Urinary bladder (tissue), 4 donors: ENCODE measurements around the gene KRT9. TPM values are rescaled to one million over a fixed set of nuclear protein-coding genes. Genes with fewer than 3 reads are reported as not detected.
"Not testable (repeated sequence)": the region's sequence is repeated elsewhere in the genome, so short reads cannot be mapped to it uniquely, and the experiment has no call there.

Source experiments
- DNase-seq: peaks from one replicate; pipeline ENCODE4 v3.0.0-alpha.2; 2015; ENCODE audit errors: extremely low spot score
- H3K27ac ChIP-seq: one replicate; pipeline ENCODE4 v1.5.1; 2013; ENCODE audit warnings: low read depth, mild to moderate bottlenecking, moderate library complexity
- H3K36me3 ChIP-seq: one replicate; pipeline ENCODE4 v1.6.1; 2013; ENCODE audit warnings: mild to moderate bottlenecking, moderate library complexity; ENCODE audit not compliant: insufficient read depth
- H3K4me1 ChIP-seq: one replicate; pipeline ENCODE4 v1.6.1; 2013; ENCODE audit warnings: mild to moderate bottlenecking, moderate library complexity; ENCODE audit not compliant: insufficient read depth
- H3K4me3 ChIP-seq: one replicate; pipeline ENCODE4 v1.5.1; 2013; ENCODE audit warnings: low read depth, low read length
- WGBS: extraction: QIAGEN DNeasy Blood & Tissue Kit; methylation state at CpG from one replicate; pipeline ENCODE4 v1.1.7; 2013; 5-methylcytosine and 5-hydroxymethylcytosine counted together
- polyA plus RNA-seq: library from polyadenylated mRNA; stranded (reverse); fragments of 200-250 nt; gene quantifications from one replicate; pipeline ENCODE4 v1.2.3, GENCODE V29; 2013
- total RNA-seq: library from RNA; depleted of rRNA; stranded (reverse); fragments of >200 nt; gene quantifications from one replicate; pipeline ENCODE4 v1.2.3, GENCODE V29; 2014
- donor health status: healthy with polysubstance abuse.
- donor health status: healthy.

Gene KRT9
- total and polyA plus RNA-seq, 2 donors: not detected

DNA sequence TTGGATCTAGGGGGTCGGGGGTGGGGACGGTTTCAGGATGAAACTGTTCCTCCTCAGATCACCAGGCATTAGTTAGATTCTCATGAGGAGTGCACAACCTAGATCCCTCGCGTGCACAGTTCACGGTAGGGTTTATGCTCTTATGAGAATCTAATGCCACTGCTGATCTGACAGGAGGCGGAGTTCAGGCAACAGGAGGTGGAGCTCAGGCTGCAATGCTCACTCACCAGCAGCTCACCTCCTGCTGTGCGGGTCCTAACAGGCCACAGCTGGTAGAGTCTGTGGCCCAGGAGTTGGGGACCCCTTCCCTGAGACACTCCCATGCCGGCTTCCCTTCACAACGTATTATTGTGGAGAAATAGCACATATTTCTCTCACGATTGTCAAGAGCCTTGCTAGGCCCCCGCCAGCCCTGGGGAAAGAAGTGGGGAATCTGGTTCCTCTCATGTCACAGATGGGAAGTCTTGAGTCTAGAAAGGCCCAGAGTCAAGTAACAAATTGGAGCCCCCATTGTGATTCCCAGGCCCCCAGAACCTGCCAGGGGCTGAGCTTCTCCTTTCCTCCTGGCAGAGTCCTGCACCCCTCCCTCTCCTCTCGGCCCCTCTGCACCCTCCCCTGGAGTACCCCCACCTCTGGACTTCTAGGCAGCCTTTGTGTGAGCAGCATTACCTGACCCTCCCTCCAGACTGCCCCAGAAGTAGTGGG is 20.9 kb upstream of the KRT9 start:
- WGBS: 65% methylated on average over 12 of the region's 12 CpGs

DNA sequence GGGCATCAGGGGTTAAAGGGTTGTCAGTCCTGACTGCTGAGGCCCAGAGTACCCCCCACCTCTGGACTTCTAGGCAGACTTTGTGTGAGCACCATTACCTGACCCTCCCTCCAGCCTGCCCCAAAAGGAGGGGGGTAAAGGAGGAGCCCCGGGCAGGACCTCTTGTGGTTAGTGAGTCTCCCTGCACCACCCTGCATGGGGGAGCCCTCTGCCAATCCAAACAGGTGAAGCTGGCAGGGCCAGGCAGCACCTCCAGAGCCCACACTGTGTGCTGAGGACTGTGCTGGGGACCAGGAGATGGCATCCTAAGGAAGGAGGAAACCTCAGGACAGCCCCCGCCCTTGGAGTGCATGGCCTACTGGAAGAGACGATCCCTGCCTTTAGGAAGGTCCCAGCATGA is 17.4 kb upstream of the KRT9 start:
- 65% methylated on average over 3 of the region's 3 CpGs for WGBS

More for the DNA sequence above, 20.9 kb upstream of the KRT9 start:
- Histone ChIP-seq H3K27ac (no peak overlapping the region), H3K36me3 (no peaks in the 10 kb centered on the region), H3K4me3 (no peak overlapping the region), H3K4me1 (no peaks in the 10 kb centered on the region)
- no peak for DNase-seq

DNA sequence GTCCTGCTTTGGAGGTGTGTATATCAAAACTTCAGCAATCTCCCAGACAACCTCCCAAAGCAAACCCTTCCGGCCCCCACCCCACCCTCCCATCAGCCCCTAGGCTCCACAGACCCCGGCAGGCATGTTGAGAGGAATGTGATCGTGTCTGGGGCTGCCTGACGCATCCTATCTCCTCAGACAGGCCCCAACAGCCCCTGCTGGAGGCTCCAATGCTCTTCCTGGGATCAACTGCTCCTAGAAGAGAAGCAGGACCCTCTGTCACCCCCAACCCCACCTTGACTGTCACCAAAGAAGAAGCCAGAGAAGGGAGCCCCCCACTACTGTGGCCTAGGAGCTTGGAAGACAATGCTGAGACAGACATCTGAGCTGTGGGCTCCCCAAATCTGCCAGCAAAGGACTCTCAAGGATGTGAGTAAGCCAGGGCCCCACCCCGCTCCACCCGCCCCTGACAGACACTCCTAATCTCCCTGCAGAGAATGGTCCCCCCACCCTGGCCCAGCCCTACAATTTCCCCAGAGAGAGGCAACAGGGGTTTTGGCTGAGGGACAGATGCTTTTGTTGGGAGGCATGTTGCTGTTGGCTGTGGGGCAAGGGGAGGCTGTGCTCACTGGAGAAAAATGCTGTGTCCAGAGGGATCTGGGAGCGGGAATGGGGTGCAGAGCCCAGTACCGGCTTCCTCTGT is 16.4 kb upstream of the KRT9 start:
- no peak for DNase-seq
- Histone ChIP-seq H3K4me1 (no peaks in the 10 kb centered on the region), H3K27ac (no peak overlapping the region), H3K4me3 (no peak overlapping the region), H3K36me3 (no peaks in the 10 kb centered on the region)
- WGBS: 74% methylated on average over 8 of the region's 8 CpGs

More for the DNA sequence above, 17.4 kb upstream of the KRT9 start:
- DNase-seq: no peak
- H3K27ac ChIP-seq: no peak overlapping the region
- H3K4me1 ChIP-seq: no peaks in the 10 kb centered on the region
- no peak overlapping the region for H3K4me3 ChIP-seq
- H3K36me3 ChIP-seq: no peaks in the 10 kb centered on the region

DNA sequence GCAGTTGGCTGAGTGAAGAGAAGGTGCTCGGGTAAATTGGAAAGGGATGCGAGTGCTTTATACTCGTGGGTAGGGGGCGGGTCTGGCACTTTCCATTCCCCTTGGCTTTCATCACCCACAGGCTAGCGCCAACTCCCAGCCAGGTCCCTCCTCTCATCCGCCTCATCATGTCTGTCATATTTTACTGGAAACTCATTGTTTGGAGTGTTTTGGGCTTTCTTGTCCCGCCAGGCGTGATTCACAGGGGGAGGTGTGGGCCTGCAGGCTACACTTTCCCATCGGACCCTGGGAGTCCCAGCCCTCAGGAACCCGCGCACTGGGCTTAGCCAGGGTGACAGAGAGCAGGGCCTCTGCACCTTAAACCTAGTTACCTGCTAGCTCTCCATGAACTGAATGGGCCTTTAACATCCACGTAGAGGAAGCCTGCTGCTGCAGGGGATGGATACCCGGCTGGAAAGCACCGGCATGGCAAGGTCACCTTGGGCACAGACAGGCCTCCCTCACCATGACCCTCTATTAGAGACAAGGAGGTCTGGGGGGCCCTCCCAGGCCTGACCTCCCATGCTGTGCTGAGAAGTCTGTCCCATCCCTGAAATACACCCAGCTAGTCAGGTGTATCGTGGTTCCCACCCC is 15.1 kb upstream of the KRT9 start, which contains the start of gene KRT14:
KRT14 (minus strand) TSS at position 33 of the 633 bp plus-strand sequence. CDS start 61 bp downstream, outside the sequence.
- H3K27ac ChIP-seq: no peak within 1 kb of the TSS
- WGBS: 84% methylated on average over 15 of the region's 15 CpGs
- no peaks in the 10 kb centered on the region for H3K36me3 ChIP-seq
- DNase-seq: no peak
- no peak within 1 kb of the TSS for H3K4me3 ChIP-seq
- no peaks in the 10 kb centered on the region for H3K4me1 ChIP-seq

DNA sequence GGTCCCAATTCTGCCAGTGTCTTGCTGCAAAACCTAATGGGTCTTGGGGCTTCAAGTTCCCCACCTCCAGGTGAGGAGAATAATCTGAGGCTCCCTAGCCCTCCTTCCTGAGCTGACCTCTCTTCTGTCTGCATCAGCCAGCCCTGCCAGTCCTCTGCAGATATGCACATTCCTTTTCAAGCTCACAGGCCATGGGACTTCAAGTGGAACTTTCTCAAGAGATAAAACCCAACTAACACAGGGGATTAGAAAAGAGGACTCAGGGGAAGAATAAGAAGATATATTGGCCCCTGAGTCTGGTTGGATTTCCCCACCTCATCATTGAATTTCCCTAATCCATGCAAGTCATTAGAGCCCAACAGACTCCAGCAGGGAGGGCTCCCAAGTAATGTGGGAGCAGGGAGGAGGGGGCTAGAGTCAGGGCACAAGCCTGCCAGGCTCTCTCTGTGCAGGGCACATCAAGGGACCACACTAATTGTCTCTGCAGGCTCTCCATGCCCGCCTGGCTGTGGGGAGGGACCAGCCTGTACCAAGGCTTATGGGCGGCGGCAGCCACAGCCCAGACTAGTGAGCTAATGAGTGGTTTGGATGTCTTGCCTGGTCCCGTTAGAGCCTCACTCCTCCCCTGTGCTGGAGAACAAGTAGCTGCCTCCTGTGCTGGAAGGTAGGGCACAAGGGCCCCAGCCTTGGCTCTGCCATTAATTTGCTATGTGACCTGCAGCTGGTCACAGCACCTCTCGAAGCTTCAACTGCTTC is 13.6 kb upstream of the KRT9 start:
- H3K4me1 ChIP-seq: no peaks in the 10 kb centered on the region
- no peak overlapping the region for H3K27ac ChIP-seq
- DNase-seq: no peak
- H3K4me3 ChIP-seq: no peak overlapping the region
- 80% methylated on average over 5 of the region's 5 CpGs for WGBS
- no peaks in the 10 kb centered on the region for H3K36me3 ChIP-seq

DNA sequence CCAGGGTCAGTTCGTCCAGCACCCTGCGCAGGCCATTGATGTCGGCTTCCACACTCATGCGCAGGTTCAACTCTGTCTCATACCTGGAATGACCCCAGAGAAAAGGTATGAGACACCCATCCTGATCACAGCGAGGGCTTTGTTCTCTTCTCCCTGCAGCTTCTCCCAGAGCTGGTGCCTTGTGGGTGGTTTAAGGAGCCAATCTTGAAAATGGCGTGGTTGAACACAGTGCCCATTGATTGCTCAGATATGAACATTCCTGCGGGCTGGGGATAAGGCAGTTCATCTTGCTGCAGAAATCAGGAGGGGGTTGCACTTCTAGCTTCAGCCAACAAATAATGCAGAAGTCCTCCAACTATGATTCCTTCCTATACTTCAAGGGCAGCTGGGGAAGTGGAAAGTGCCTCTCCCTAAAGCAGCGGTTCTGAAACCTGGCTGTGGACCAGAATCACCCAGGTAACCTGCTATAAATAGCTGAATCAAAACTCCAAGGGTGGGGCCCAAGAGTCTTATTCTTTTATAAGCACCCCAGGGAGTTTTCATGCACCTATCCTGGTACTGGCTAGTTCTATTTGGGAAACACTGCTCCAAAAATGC is 12.6 kb upstream of the KRT9 start:
- H3K4me1 ChIP-seq, DNase-seq, H3K36me3 ChIP-seq, H3K27ac ChIP-seq, H3K4me3 ChIP-seq: not testable (repeated sequence)
- WGBS: 86% methylated on average over 8 of the region's 8 CpGs

DNA sequence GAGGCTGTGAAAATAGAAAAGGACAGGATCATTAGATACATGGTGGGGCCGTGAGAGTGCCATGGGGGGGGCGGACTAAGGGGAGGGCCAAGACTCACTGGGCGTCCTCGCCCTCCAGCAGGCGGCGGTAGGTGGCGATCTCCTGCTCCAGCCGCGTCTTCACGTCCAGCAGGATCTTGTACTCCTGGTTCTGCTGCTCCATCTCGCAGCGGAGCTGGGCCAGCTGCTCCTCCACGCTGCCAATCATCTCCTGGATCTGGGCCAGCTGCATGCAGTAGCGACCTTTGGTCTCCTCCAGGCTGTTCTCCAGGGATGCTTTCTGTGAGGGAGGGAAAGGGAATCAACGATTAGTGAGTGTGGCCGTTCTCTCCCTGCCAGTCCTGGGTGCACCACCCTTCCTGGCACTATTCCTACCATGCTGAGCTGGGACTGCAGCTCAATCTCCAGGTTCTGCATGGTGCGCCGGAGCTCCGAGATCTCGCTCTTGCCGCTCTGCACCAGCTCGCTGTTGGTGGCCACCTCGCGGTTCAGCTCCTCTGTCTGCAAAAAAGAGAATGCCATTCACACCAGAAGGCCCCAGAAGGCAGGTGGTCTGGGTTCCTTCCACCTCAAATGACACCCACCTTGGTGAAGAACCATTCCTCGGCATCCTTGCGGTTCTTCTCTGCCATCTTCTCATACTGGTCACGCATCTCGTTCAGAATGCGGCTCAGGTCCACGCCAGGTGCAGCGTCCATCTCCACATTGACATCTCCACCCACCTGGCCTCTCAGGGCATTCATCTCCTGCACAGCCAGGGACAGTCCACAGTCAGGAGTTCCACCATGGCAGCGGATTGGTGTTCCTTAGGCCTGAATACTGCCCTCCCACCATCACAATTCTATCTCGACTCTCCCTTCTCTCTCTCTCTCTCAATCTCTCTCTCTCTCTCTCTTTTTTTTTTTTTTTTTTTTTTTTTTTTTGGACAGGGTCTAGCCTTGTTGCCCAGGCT is 11.6 kb upstream of the KRT9 start:
- Histone ChIP-seq H3K36me3 (no peaks in the 10 kb centered on the region), H3K4me3 (no peak overlapping the region), H3K4me1 (no peaks in the 10 kb centered on the region), H3K27ac (no peak overlapping the region)
- DNase-seq: no peak
- WGBS: 83% methylated on average over 33 of the region's 33 CpGs

DNA sequence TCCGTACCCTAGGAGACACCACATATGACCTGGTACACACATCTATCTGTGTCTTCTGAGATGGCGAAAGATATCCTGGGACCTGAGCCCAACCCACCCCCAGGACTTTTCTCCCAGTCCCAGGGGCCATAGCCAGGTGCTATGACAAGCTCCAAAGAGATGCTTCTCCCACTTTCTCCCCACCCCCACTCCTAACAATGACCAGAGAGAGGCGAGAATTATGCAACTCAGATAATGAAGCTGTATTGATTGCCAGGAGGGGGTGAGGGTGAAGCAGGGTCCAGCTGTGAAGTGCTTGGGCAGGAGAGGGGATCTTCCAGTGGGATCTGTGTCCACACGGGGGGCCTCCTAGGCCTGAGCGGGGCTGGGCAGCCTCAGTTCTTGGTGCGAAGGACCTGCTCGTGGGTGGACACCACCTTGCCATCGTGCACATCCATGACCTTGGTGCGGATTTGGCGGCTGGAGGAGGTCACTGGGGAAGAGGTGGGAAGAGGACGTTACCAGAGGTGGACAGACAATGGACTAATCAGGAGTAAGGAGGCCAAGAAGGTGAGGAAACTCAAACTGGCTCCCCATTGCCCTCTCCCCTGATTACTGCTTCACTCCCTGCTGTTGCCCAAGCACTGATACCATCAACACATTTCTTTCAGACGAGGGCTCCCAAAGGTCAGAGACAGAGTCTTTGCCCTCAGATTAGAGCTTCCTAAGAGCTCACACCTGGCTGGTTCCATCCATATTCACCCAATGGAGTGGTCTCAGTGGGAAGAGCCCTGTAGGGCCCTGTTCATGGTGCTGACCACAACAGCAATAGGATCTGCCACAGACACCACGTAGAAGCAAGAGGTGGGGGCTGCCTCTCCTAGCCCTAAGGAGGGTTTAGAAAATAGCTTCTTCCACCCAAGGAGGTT is 10.5 kb upstream of the KRT9 start:
- H3K36me3 ChIP-seq, H3K27ac ChIP-seq, DNase-seq, H3K4me3 ChIP-seq, H3K4me1 ChIP-seq: not testable (repeated sequence)
- 87% methylated on average over 13 of the region's 13 CpGs for WGBS

DNA sequence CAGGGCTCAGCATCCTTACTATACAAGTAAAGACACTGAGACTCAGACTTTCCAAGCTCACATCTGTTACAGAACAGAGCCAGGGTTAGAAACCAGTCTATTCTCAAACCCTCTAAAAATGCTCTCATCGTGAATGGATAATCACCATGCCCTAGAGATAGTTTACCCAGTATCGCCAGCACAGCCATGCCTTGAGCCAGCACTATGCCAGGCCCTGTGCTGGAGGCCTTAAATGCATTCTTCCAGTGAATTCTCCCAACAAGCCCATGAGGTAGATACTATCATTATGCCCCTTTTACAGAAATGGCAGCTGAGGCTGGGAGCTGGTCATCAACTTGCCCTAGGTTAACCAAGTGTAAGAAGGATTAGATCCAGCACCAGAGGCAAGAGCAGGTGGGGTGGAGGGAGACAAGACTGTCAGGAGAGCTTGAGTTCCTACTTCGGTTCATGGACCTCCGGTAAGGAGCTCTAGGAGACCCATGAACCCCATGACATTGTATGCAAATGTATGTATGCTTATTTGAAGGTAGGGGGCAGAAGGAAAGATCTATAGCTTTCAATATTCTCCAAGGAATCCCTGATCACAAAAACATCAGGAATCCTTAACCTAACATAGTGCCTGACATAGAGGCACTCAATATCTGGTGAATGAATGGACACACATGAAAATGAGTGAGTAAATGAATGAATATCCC is 9.7 kb upstream of the KRT9 start:
- H3K4me3 ChIP-seq: no peak overlapping the region
- no peak for DNase-seq
- WGBS: 90% methylated on average over 4 of the region's 4 CpGs
- H3K27ac ChIP-seq: no peak overlapping the region
- H3K36me3 ChIP-seq: no peaks in the 10 kb centered on the region
- no peaks in the 10 kb centered on the region for H3K4me1 ChIP-seq

DNA sequence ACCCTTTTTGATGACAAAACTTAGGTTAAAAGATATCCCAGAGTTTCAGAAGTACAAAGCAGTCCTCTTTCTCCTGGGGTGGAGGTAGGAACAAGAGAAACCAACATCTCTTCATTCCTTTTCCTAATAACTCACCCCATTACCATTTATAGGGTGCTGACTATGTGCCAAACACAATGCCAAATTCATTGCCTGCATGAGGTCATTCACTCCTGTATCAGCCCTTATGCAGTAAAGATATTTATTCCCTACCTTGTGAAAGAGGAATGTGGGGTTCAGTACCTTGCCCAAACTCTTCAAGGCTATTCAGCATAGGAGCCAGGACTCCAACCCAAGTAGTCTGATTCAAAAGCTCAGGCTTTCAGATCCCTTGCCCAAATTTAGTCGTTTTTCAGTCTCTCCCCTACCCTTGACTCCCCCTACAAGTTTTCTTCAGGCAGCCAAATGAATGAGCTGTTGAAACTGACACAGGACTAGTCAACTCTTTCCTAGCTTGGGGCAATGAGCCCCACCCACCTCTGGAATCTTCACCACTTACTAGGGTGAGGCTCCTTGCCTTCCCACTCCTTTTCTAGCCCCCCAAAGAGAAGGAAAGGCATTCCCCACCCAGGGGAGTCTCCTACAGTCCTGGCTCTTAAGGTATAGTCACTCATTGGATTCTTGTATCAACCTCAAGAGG is 9.0 kb upstream of the KRT9 start:
- H3K36me3 ChIP-seq: no peaks in the 10 kb centered on the region
- H3K4me1 ChIP-seq: no peaks in the 10 kb centered on the region
- WGBS: 61% methylated on average over 1 of the region's 1 CpG
- no peak for DNase-seq
- H3K4me3 ChIP-seq: no peak overlapping the region
- H3K27ac ChIP-seq: no peak overlapping the region

DNA sequence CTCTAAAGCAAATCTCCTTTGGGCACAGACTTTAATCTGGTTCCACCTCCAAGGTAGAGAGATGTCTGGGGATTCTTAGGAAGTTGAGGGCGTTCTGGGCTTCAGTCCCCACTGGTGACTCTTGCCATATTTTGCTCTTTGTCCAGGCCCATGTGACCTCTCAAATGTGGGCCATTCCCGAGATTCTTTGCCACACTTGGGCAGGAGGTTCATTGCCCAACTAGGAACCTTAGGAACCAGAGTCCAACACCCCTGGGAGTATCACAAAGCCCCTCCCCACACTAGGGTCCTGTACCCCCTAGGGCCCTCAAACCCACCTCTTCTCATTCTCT is 8.4 kb upstream of the KRT9 start:
- no peak for DNase-seq
- no peak overlapping the region for H3K4me3 ChIP-seq
- no peak overlapping the region for H3K27ac ChIP-seq
- WGBS: 89% methylated on average over 2 of the region's 2 CpGs
- no peaks in the 10 kb centered on the region for H3K4me1 ChIP-seq
- no peaks in the 10 kb centered on the region for H3K36me3 ChIP-seq
